ENCODE results near the gene EEF1G. TPM values are rescaled to one million over a fixed set of nuclear protein-coding genes. Genes with fewer than 3 reads are reported as not detected.

Gene EEF1G
- total and polyA plus RNA-seq, 9 of the 15 experiments (the other 6 are each of a cell fraction or from before 2014, with no cell fraction given): 985 to 2,349 (median 2,035) TPM

- TF ChIP-seq ZNF655 (CRISPR knock-in tag; IDR thresholded peaks at IDR 0.05) (no peak), MTA3 (IDR thresholded peaks at IDR 0.05; ENCODE audit: borderline replicate concordance) (peak; percentile 24; the same call in 1 of the 2 replicates), STAG1 (CRISPR knock-in tag; IDR thresholded peaks at IDR 0.05; ENCODE audit: borderline replicate concordance) (no peak), ARID1B (IDR thresholded peaks at IDR 0.05) (no peak), ZNF274 (IDR thresholded peaks at IDR 0.05; ENCODE audit: borderline replicate concordance, low read depth, low read length) (no peak), TEAD1 (CRISPR knock-in tag; IDR thresholded peaks at IDR 0.05) (no peak), CCAR2 (IDR thresholded peaks at IDR 0.05; ENCODE audit: low read depth, low read length) (no peak), SIX5 (IDR thresholded peaks at IDR 0.05; ENCODE audit: borderline replicate concordance in 1 of 2, insufficient read depth in 1 of 2, low read depth in 1 of 2, low read length in 2 of 2) (no peak), SLC30A9 (CRISPR knock-in tag; IDR thresholded peaks at IDR 0.05) (no peak), ETS1 (conservative IDR thresholded peaks at IDR 0.05; ENCODE audit: control insufficient read depth, low read depth, low read length) (no peak), SIRT6 (IDR thresholded peaks at IDR 0.05; ENCODE audit: low read depth, low read length) (no peak), CREB1 (IDR thresholded peaks at IDR 0.05) (no peak), CREB1 (CRISPR knock-in tag; IDR thresholded peaks at IDR 0.05) (no peak), ELF2 (CRISPR knock-in tag; IDR thresholded peaks at IDR 0.05) (no peak), KHSRP (IDR thresholded peaks at IDR 0.05) (no peak), ZNF830 (CRISPR knock-in tag; IDR thresholded peaks at IDR 0.05) (no peak), MAZ (CRISPR knock-in tag; conservative IDR thresholded peaks at IDR 0.05 in 1 of 2, IDR thresholded peaks at IDR 0.05 in 1 of 2) (peak; percentile 41 to 87; a peak in 3 of 4 replicates), PREB (CRISPR knock-in tag; IDR thresholded peaks at IDR 0.05) (no peak), CTCF (IDR thresholded peaks at IDR 0.05 in 2 of 3, conservative IDR thresholded peaks at IDR 0.05 in 1 of 3; ENCODE audit: insufficient read depth in 2 of 3, low read depth in 1 of 3, low read length in 3 of 3) (no peak), ESRRB (CRISPR knock-in tag; IDR thresholded peaks at IDR 0.05; ENCODE audit: borderline replicate concordance) (no peak), SNIP1 (IDR thresholded peaks at IDR 0.05; ENCODE audit: low read depth) (no peak), KDM1A (IDR thresholded peaks at IDR 0.05) (no peak)
These were observed 25.5 kb upstream of the EEF1G start (continued) for GRCh38 chr11:62599069-62599696.

All from K562 (cell line).